Prostate gland (tissue), 2 donors: ENCODE results near the gene ZNF532. TPM values are rescaled to one million over a fixed set of nuclear protein-coding genes. Genes with fewer than 3 reads are reported as not detected.

Experiments
- DNase-seq: peaks from one replicate; pipeline ENCODE4 v3.0.0-alpha.2; 2019; ENCODE audit warnings: low spot score
- H3K27ac ChIP-seq, 2 donors: fragments of 200-600 bp; sonication (generic); 2 replicates each; pipeline ENCODE4 v1.5.1; 2017 to 2019
- H3K27me3 ChIP-seq: fragments of 200-600 bp; sonication (generic); replicated peaks from 2 replicates; pipeline ENCODE4 v1.5.1; 2019; ENCODE audit not compliant: insufficient read depth
- H3K36me3 ChIP-seq, 2 donors: fragments of 200-600 bp; sonication (generic); 1 replicate in 1 of 2; 2 replicates in 1 of 2; pipeline versions ENCODE4 v1.5.1 to v1.8.1; 2017 to 2019
- H3K4me1 ChIP-seq: fragments of 200-600 bp; sonication (generic); replicated peaks from 2 replicates; pipeline ENCODE4 v1.5.1; 2019
- H3K4me3 ChIP-seq, 2 donors: fragments of 200-600 bp; sonication (generic); 2 replicates each; pipeline ENCODE4 v1.5.1; 2017 to 2019
- H3K9me3 ChIP-seq: fragments of 200-600 bp; sonication (generic); 2 replicates; pipeline ENCODE4 v1.5.1; 2017
- CTCF ChIP-seq, 4 experiments: fragments of 200-600 bp in 2 of 4; fragments of 450-650 bp in 2 of 4; sonication (generic) in 2 of 4; IDR thresholded peaks; 1 replicate in 3 of 4; 2 replicates in 1 of 4; pipeline ENCODE4 v1.5.1; 2016 to 2019; ENCODE audit warnings: antibody characterized with exemption in 4 of 4, mild to moderate bottlenecking in 2 of 4, moderate library complexity in 2 of 4
- POLR2A ChIP-seq: fragments of 450-650 bp; IDR thresholded peaks from one replicate; pipeline ENCODE4 v1.6.1; 2016; ENCODE audit warnings: antibody characterized with exemption, mild to moderate bottlenecking
- POLR2AphosphoS5 ChIP-seq: sonication (generic); formaldehyde crosslinking; IDR thresholded peaks from one replicate; pipeline ENCODE4 v1.6.1; 2017; ENCODE audit warnings: antibody characterized with exemption
- WGBS: methylation state at CpG from one replicate; pipeline ENCODE4 v1.1.5; 2018; 5-methylcytosine and 5-hydroxymethylcytosine counted together
- intact Hi-C: fragments of 100-400 bp; cut with DNase I; formaldehyde crosslinking; loops from one replicate; pipeline ENCODE4 v1.14.2; 2022
- total RNA-seq, 2 donors: library from RNA; depleted of rRNA; stranded (reverse); fragments of >200 nt; gene quantifications; one replicate each; pipeline ENCODE4 v1.1.0, GENCODE V29; 2016

Gene ZNF532
- total RNA-seq, 2 donors from 2014 or later: 231 to 299 TPM

GRCh38 chr18:58886864-58887612 lies 22.4 kb downstream of the ZNF532 start:
- Histone ChIP-seq H3K9me3 (no peaks in the 10 kb centered on the region), H3K27ac (peak overlapping the region; percentile 32 to 100), H3K4me3 (no peak overlapping the region), H3K27me3 (no peaks in the 10 kb centered on the region), H3K36me3 (no peaks in the 10 kb centered on the region), H3K4me1 (peaks cover 5% of the 10 kb centered on the region)
- TF ChIP-seq POLR2AphosphoS5: no peak
- no peak for TF ChIP-seq POLR2A
- no peak for TF ChIP-seq CTCF (IDR thresholded peaks at IDR 0.05)
- intact Hi-C loops: no loop called here
- 53% methylated on average over 8 of the region's 8 CpGs for WGBS
- no peak for DNase-seq

GRCh38 chr18:58887613-58887963 lies 22.9 kb downstream of the ZNF532 start:
- Histone ChIP-seq H3K27ac (peak overlapping the region; percentile 32 to 100), H3K4me3 (no peak overlapping the region), H3K36me3 (no peaks in the 10 kb centered on the region), H3K27me3 (no peaks in the 10 kb centered on the region), H3K9me3 (no peaks in the 10 kb centered on the region), H3K4me1 (peaks cover 5% of the 10 kb centered on the region)
- intact Hi-C loops: no loop called here
- TF ChIP-seq POLR2A (no peak), CTCF (IDR thresholded peaks at IDR 0.05) (no peak), POLR2AphosphoS5 (no peak)
- DNase-seq: no peak
- WGBS: 70% methylated on average over 10 of the region's 10 CpGs

DNA sequence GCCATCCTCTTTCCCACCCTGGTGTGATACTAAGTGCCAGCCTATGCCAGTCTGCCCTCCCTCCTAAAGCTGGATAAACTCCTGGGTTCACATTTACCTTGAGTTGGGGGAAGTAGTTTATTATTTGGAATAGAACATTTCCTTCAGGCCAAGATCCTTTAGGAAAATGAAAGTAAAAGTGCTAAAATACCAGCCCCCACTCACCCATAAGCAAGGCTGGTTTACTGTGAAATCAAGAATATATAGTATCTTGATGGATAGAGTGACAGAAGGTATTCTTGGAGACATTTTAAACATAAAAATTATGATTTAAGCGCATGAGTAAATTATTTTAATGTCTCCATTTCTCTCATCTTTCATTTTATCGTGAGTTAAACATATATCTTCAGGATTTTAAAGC lies 27.1 kb downstream of the ZNF532 start:
- WGBS: 61% methylated on average over 2 of the region's 2 CpGs
- Histone ChIP-seq H3K36me3 (no peaks in the 10 kb centered on the region), H3K27me3 (no peaks in the 10 kb centered on the region), H3K4me1 (peaks cover 3% of the 10 kb centered on the region), H3K4me3 (peak overlapping the region in 1 of 2 donors; percentile 13), H3K9me3 (no peaks in the 10 kb centered on the region), H3K27ac (peak overlapping the region; percentile 18 to 63)
- TF ChIP-seq POLR2AphosphoS5 (no peak), CTCF (IDR thresholded peaks at IDR 0.05) (no peak), POLR2A (no peak)
- intact Hi-C loops: no loop called here
- DNase-seq: no peak

GRCh38 chr18:58892488-58892887 lies 27.8 kb downstream of the ZNF532 start:
- Histone ChIP-seq H3K27me3 (no peaks in the 10 kb centered on the region), H3K27ac (peak overlapping the region; percentile 18 to 63), H3K4me1 (peaks cover 3% of the 10 kb centered on the region), H3K36me3 (no peaks in the 10 kb centered on the region), H3K4me3 (no peak overlapping the region), H3K9me3 (no peaks in the 10 kb centered on the region)
- TF ChIP-seq POLR2A: no peak
- TF ChIP-seq POLR2AphosphoS5: no peak
- TF ChIP-seq CTCF (IDR thresholded peaks at IDR 0.05): no peak
- WGBS: 39% methylated on average over 6 of the region's 6 CpGs
- intact Hi-C loops: no loop called here
- no peak for DNase-seq

- Histone ChIP-seq H3K9me3 (no peaks in the 10 kb centered on the region), H3K4me3 (no peak overlapping the region), H3K27ac (peak overlapping the region; percentile 4 to 63), H3K36me3 (no peaks in the 10 kb centered on the region), H3K27me3 (no peaks in the 10 kb centered on the region), H3K4me1 (peaks cover 3% of the 10 kb centered on the region)
- TF ChIP-seq POLR2A (no peak), POLR2AphosphoS5 (no peak), CTCF (IDR thresholded peaks at IDR 0.05) (no peak)
- intact Hi-C loops: no loop called here
- DNase-seq: no peak
- 93% methylated on average over 12 of the region's 12 CpGs for WGBS
Observed at GRCh38 chr18:58893388-58894099, 28.9 kb downstream of the ZNF532 start.
